Measurements from ENCODE around the gene SHISA7.

The SHISA7 gene

DNA sequence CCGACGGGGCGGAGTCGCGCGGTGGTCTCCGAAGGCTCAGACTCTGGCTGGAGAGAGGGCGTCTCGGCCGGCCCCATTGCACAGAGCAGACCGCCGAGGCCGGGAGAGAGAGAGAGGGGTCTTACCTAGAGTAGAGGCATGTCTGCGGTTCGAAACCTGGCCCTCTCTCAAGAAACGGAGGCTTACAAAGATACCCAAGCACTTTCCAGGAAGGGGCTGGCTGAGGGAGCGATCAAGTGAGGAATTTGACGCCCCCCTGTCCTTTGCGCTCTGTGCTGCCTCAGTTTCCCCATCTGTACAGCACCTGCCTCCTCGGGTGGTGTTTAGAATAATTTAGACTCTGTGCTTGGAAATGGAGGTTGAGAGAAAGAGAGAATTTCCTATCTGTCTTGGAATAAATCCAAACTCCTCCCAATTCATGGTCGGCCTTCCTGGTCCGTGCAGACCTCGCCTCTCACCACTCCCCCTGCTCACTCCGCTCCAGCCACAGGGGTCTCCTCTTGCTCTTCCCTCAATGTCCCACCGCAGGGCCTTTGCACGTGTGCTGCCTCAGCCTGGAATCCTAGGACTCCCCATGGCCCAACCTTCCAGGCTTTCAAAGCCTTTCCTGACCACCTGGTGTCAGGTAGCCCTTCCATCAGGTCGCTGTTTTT, 19.0 kb upstream of the SHISA7 start:
- TF ChIP-seq, protein P1, sequence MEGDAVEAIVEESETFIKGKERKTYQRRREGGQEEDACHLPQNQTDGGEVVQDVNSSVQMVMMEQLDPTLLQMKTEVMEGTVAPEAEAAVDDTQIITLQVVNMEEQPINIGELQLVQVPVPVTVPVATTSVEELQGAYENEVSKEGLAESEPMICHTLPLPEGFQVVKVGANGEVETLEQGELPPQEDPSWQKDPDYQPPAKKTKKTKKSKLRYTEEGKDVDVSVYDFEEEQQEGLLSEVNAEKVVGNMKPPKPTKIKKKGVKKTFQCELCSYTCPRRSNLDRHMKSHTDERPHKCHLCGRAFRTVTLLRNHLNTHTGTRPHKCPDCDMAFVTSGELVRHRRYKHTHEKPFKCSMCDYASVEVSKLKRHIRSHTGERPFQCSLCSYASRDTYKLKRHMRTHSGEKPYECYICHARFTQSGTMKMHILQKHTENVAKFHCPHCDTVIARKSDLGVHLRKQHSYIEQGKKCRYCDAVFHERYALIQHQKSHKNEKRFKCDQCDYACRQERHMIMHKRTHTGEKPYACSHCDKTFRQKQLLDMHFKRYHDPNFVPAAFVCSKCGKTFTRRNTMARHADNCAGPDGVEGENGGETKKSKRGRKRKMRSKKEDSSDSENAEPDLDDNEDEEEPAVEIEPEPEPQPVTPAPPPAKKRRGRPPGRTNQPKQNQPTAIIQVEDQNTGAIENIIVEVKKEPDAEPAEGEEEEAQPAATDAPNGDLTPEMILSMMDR (IDR thresholded peaks at IDR 0.05; ENCODE audit: low read depth, low read length): no peak
- peak; percentile 51 to 52 for DNase-seq (ENCODE audit: low read depth in 2 of 2)
- H3K4me3 ChIP-seq (replicated peaks in 1 of 2; ENCODE audit: low read depth in 2 of 2, low read length in 2 of 2): peak overlapping the region; percentile 53 to 62

GRCh38 chr19:55461259-55461973, 18.3 kb upstream of the SHISA7 start, which contains the start of gene ISOC2:
Gene ISOC2, minus strand, starts transcription at chr19:55461642. Its CDS starts 5,156 bp downstream, at chr19:55456486.
- TF ChIP-seq, protein P1 (IDR thresholded peaks at IDR 0.05; ENCODE audit: low read depth, low read length): no peak
- peak within 1 kb of the TSS; percentile 94 to 95 for H3K4me3 ChIP-seq (replicated peaks in 1 of 2; ENCODE audit: low read depth in 2 of 2, low read length in 2 of 2)
- peak; percentile 100 for DNase-seq (ENCODE audit: low read depth in 2 of 2)

DNA sequence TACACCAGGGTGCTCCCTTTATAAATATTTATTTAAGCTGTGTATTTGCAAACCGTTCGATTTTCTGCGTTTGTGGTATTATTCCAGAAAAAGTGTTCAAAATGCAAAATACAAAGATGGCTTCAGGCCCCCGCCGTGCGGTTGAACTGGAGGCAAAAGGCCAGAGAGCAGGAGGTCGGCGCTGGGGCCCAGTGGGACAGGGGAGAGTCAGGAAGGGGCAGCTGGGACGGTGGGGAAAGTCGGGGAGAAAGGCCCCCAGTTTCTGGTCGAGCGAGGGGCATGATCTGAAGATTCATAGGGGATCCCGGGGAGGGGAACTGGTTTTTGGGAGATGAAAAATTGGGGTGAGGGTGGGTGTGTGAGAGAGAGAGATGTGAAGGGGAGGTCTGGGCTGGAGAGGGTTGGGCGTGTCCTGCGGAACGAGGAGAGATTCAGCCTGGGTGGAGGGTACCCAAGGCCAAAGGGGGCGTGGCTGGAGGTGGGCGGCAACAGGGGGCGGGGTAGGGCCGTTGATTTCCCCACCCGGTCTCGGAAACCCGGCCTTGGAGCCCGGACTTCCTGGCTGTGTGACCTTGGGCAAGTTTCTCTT, 17.7 kb upstream of the SHISA7 start:
- DNase-seq (ENCODE audit: low read depth in 2 of 2): peak; percentile 83 to 96
- peak overlapping the region; percentile 94 to 95 for H3K4me3 ChIP-seq (replicated peaks in 1 of 2; ENCODE audit: low read depth in 2 of 2, low read length in 2 of 2)

GRCh38 chr19:55459950-55460657, 17.0 kb upstream of the SHISA7 start:
- TF ChIP-seq, protein P1 (IDR thresholded peaks at IDR 0.05; ENCODE audit: low read depth, low read length): no peak
- H3K4me3 ChIP-seq (replicated peaks in 1 of 2; ENCODE audit: low read depth in 2 of 2, low read length in 2 of 2): peak overlapping the region; percentile 94 to 95
- DNase-seq (ENCODE audit: low read depth in 2 of 2): peak; percentile 46 to 61

More for the DNA sequence above, 17.7 kb upstream of the SHISA7 start:
- TF ChIP-seq, protein P1 (IDR thresholded peaks at IDR 0.05; ENCODE audit: low read depth, low read length): no peak

DNA sequence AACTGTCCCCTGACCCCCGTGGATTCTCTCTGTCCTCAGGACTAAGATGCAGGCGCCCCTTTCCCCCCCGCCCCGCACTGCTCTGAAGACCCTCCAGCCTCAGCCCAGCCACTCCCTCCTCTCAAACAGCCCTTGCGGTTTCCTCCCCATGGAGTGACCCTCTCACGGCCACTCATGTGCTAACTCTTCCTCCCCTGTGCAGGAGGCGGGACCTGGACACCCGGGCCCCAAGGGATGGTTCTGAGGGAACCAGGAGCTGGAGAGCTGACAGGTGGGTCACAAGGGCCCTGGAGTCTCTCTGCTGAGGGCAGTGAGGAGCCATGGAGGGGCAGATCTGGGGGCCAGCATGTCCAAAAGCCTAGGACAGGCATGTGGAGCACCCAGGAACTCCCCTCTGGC, 16.4 kb upstream of the SHISA7 start:
- H3K4me3 ChIP-seq (replicated peaks in 1 of 2; ENCODE audit: low read depth in 2 of 2, low read length in 2 of 2): no peak overlapping the region
- TF ChIP-seq, protein P1 (IDR thresholded peaks at IDR 0.05; ENCODE audit: low read depth, low read length): no peak
- DNase-seq (ENCODE audit: low read depth in 2 of 2): no peak

DNA sequence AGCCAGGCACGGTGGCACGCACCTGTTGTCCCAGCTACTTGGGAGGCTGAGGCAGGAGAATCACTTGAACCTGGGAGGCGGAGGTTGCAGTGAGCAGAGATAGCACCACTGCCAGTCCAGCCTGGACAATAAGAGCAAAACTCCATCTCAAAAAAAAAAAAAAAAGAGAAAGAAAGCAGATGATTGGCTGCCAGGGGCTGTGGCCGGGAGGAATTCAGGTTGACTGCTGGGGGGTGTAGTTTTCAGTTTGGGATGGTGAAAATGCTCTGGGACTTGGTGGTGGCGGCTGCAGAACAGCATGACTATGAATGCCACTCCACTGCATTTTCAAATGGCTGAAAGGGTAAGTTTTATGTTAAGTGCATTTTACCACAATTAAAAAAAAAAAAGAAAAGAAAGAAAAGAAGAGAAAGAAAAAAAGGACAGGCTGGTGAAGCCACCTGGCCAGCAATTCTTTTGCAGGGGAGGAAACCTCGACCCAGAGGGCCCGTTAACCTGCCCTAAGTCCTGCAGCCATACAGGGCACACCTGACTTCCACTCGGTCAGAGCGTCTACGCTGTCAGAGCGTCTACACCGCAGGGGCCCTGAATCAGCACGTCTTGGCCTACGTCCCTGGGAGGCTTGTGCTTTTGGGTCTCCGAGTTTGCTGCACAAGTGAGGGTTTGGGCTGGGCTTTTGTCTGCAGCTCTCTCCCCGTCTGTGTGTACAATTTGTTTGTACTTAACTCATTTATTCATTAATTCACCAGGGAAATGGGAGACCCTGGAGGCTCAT, 14.8 kb upstream of the SHISA7 start:
- no peak overlapping the region for H3K4me3 ChIP-seq (replicated peaks in 1 of 2; ENCODE audit: low read depth in 2 of 2, low read length in 2 of 2)
- TF ChIP-seq, protein P1 (IDR thresholded peaks at IDR 0.05; ENCODE audit: low read depth, low read length): no peak
- DNase-seq (ENCODE audit: low read depth in 2 of 2): no peak

Data from cardiac fibroblast (primary cell).